C4-2B (cell line): ENCODE results near the gene SMIM14.

ENCODE experiments used
- CTCF ChIP-seq: fragments of 450-650 bp; conservative IDR thresholded peaks from 2 replicates; pipeline ENCODE4 v1.5.1; 2017; ENCODE audit warnings: mild to moderate bottlenecking
- ZFX ChIP-seq: fragments of 450-650 bp; IDR thresholded peaks from 2 replicates; pipeline ENCODE4 v1.6.1; 2017

- TF ChIP-seq CTCF (no peak), ZFX (no peak)
Observed at GRCh38 chr4:39544580-39545315, 93.9 kb downstream of the SMIM14 start.
